ENCODE measurements around the gene SH3BGR.

Gene SH3BGR

GRCh38 chr21:39474611-39475010, 22.8 kb downstream of the SH3BGR start:
- H3K4me3 ChIP-seq (ENCODE audit: low read depth, low read length), result no peak overlapping the region
- no peak for DNase-seq (ENCODE audit: low read depth)
- TF ChIP-seq CTCF (conservative IDR thresholded peaks at IDR 0.05; ENCODE audit: low read depth, low read length), result no peak

GRCh38 chr21:39479164-39479813, 27.5 kb downstream of the SH3BGR start:
- DNase-seq (ENCODE audit: low read depth), result no peak
- TF ChIP-seq CTCF (conservative IDR thresholded peaks at IDR 0.05; ENCODE audit: low read depth, low read length), result no peak
- H3K4me3 ChIP-seq (ENCODE audit: low read depth, low read length), result no peak overlapping the region

DNA sequence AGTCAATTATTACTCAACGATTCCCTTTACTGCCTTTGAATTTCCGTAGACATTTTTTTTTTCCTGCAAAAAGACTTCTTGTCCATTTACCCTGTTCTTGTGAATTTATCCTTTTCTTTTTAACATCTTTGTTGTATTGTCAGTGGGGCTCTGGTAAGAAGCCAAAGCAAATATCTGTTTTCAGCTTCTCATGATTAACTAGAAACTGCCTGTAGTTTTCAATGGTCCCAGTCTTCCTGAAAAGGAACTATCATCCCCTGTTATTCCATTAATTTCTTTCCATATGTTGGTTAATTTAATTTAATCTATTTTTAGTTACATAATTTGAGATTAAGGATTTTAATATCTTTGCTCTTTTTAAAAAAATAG, 28.0 kb downstream of the SH3BGR start:
- no peak overlapping the region for H3K4me3 ChIP-seq (ENCODE audit: low read depth, low read length)
- DNase-seq (ENCODE audit: low read depth), result no peak
- no peak for TF ChIP-seq CTCF (conservative IDR thresholded peaks at IDR 0.05; ENCODE audit: low read depth, low read length)

DNA sequence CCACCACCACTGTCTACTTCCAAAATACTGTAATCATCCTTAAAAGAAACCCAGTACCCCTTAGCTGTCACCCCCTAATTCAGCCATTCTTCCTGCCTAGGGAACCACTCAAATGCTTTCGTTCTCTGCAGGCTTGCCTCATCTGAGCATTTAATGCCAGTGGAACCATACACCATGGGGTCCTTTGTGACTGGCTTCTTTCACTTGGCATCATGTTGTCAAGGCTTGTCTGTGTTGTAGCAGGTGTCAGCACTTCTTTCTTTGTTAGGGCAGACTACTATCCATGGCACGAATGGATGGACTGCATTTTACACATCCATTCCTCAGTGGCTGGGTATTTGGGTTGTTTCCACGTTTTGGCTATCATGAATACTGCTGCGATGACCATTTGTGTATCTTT, 28.5 kb downstream of the SH3BGR start:
- no peak overlapping the region for H3K4me3 ChIP-seq (ENCODE audit: low read depth, low read length)
- no peak for DNase-seq (ENCODE audit: low read depth)
- TF ChIP-seq CTCF (conservative IDR thresholded peaks at IDR 0.05; ENCODE audit: low read depth, low read length), result no peak

DNA sequence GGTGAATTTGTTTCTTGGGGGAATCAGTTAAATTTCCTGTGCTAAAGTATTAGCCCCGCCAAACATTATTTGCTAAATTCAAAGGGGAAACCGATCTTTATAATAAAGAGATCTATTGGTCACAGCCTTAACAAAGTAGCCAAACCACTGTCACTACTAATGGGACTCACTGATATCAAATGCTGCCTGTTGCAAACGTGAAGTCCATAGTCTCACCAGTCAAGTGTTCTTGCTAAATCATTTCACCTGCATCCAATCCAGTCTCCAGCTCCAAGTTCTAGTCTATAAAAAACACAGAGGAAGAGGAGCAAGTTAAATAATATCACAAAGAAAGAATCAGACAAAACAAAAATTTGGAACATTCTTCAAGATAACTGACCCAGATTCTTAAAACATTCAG, 30.1 kb downstream of the SH3BGR start:
- no peak for TF ChIP-seq CTCF (conservative IDR thresholded peaks at IDR 0.05; ENCODE audit: low read depth, low read length)

GRCh38 chr21:39483917-39484316, 32.1 kb downstream of the SH3BGR start:
- no peak for TF ChIP-seq CTCF (conservative IDR thresholded peaks at IDR 0.05; ENCODE audit: low read depth, low read length)
- H3K4me3 ChIP-seq (ENCODE audit: low read depth, low read length), result no peak overlapping the region
- DNase-seq (ENCODE audit: low read depth), result peak; percentile 39

More for the DNA sequence above, 30.1 kb downstream of the SH3BGR start:
- no peak overlapping the region for H3K4me3 ChIP-seq (ENCODE audit: low read depth, low read length)
- no peak for DNase-seq (ENCODE audit: low read depth)

DNA sequence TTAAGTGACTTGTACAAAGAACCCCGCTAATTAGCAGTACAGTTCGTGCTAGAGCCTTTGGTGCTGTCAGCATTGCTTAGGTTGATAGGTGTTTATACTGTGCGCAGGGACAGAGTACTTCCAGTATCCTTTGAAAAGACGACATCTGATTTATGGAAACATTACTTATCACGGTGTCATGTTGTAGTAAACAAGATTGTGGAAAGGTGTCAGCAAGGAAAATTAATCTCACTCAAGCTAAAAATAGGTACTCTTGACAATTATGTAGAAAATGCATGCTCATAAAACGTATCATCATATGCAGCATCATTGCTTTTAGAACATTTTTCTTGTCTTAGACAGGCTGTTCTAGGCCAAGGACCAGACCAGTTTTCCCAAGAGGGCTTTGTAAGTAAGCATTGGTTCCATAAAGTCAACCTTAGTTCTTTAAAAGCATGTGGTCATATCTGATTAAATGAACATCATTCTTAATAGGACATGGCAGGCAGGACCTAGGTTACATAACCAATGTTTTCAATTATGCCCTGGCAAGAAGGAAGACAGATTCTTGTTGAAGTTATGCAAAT, 33.0 kb downstream of the SH3BGR start:
- no peak for TF ChIP-seq CTCF (conservative IDR thresholded peaks at IDR 0.05; ENCODE audit: low read depth, low read length)
- peak; percentile 5 for DNase-seq (ENCODE audit: low read depth)
- H3K4me3 ChIP-seq (ENCODE audit: low read depth, low read length), result no peak overlapping the region
